ENCODE data around the gene SMPX. TPM values are rescaled to one million over a fixed set of nuclear protein-coding genes. Genes with fewer than 3 reads are reported as not detected.

The SMPX gene
- total RNA-seq, 1 donor from 2014 or later, result not detected

- no peak overlapping the region for H3K27ac Mint-ChIP-seq
- DNase-seq (ENCODE audit: low spot score, unreplicated experiment), result no peak
- H3K4me3 Mint-ChIP-seq (ENCODE audit: low read depth), result no peak overlapping the region
- TF ChIP-seq CTCF (IDR thresholded peaks at IDR 0.05; ENCODE audit: unreplicated experiment), result peak; percentile 14
- H3K4me1 Mint-ChIP-seq (ENCODE audit: low read depth), result peaks cover 11% of the 10 kb centered on the region
- H3K27me3 Mint-ChIP-seq, result no peaks in the 10 kb centered on the region
- H3K9me3 Mint-ChIP-seq (ENCODE audit: low read depth), result no peaks in the 10 kb centered on the region
- H3K36me3 Mint-ChIP-seq (ENCODE audit: insufficient read depth), result no peaks in the 10 kb centered on the region
Observed at GRCh38 chrX:21708116-21708515, 49.8 kb downstream of the SMPX start.

GRCh38 chrX:21705225-21705624, 52.7 kb downstream of the SMPX start:
- TF ChIP-seq CTCF (IDR thresholded peaks at IDR 0.05; ENCODE audit: unreplicated experiment), result no peak
- peaks cover 20% of the 10 kb centered on the region for H3K4me1 Mint-ChIP-seq (ENCODE audit: low read depth)

DNA sequence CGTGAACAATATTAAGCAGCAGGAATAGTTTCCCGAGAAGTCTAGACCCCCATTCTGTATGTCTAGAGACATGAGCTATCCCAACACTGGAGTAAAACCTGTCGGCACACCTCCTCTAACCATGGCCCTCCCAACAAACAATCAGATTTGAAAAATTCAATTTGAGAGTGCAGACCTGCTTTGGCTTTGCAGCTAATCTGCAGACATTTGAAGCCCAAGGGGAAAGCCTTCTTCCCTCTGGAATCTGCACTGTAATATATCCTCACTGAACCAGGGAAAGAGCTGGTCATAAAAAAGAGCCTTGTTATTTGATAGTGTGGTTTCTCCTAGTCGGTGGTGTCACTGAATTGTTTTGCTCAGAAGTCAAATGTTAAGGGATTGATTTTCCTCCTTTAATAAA, 55.2 kb downstream of the SMPX start:
- peaks cover 20% of the 10 kb centered on the region for H3K4me1 Mint-ChIP-seq (ENCODE audit: low read depth)
- no peak overlapping the region for H3K27ac Mint-ChIP-seq
- H3K9me3 Mint-ChIP-seq (ENCODE audit: low read depth), result no peaks in the 10 kb centered on the region
- TF ChIP-seq CTCF (IDR thresholded peaks at IDR 0.05; ENCODE audit: unreplicated experiment), result no peak
- DNase-seq (ENCODE audit: low spot score, unreplicated experiment), result no peak
- H3K36me3 Mint-ChIP-seq (ENCODE audit: insufficient read depth), result no peaks in the 10 kb centered on the region
- H3K27me3 Mint-ChIP-seq, result no peaks in the 10 kb centered on the region
- H3K4me3 Mint-ChIP-seq (ENCODE audit: low read depth), result no peak overlapping the region

More at GRCh38 chrX:21705225-21705624, 52.7 kb downstream of the SMPX start:
- Mint-ChIP-seq H3K27ac (peak overlapping the region; percentile 77), H3K4me3 (ENCODE audit: low read depth) (no peak overlapping the region), H3K36me3 (ENCODE audit: insufficient read depth) (no peaks in the 10 kb centered on the region), H3K27me3 (no peaks in the 10 kb centered on the region), H3K9me3 (ENCODE audit: low read depth) (no peaks in the 10 kb centered on the region)
- no peak for DNase-seq (ENCODE audit: low spot score, unreplicated experiment)

DNA sequence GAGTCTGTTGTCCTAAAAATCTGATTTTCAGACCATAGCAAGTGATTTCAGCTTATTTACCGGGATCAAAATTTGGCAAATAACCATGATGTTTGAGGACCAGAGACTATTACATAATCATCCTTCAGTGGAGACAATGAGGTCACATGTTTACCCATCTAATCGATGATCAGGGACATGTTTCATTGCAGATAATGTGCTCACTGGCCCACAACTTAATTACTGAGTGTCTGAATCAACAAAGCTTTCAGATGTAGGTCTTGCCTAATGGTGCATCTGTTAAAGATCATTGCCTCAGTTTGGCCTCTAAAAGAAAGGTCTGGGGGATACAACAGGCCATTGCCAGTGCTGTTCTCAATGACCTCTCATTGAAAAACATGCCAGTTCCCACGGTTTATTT, 56.9 kb downstream of the SMPX start:
- Mint-ChIP-seq H3K4me3 (ENCODE audit: low read depth) (no peak overlapping the region), H3K27ac (no peak overlapping the region), H3K36me3 (ENCODE audit: insufficient read depth) (no peaks in the 10 kb centered on the region), H3K9me3 (ENCODE audit: low read depth) (no peaks in the 10 kb centered on the region), H3K27me3 (no peaks in the 10 kb centered on the region), H3K4me1 (ENCODE audit: low read depth) (peaks cover 20% of the 10 kb centered on the region)
- no peak for DNase-seq (ENCODE audit: low spot score, unreplicated experiment)
- no peak for TF ChIP-seq CTCF (IDR thresholded peaks at IDR 0.05; ENCODE audit: unreplicated experiment)

GRCh38 chrX:21700275-21700674, 57.6 kb downstream of the SMPX start:
- H3K9me3 Mint-ChIP-seq (ENCODE audit: low read depth), result no peaks in the 10 kb centered on the region
- DNase-seq (ENCODE audit: low spot score, unreplicated experiment), result no peak
- TF ChIP-seq CTCF (IDR thresholded peaks at IDR 0.05; ENCODE audit: unreplicated experiment), result no peak
- no peak overlapping the region for H3K27ac Mint-ChIP-seq
- H3K36me3 Mint-ChIP-seq (ENCODE audit: insufficient read depth), result no peaks in the 10 kb centered on the region
- peaks cover 20% of the 10 kb centered on the region for H3K4me1 Mint-ChIP-seq (ENCODE audit: low read depth)
- no peaks in the 10 kb centered on the region for H3K27me3 Mint-ChIP-seq
- no peak overlapping the region for H3K4me3 Mint-ChIP-seq (ENCODE audit: low read depth)
